ENCODE data around the gene C9orf72.
A peak's percentile ranks its signal among the peaks of the same experiment; 100 is the strongest.

The C9orf72 gene

GRCh38 chr9:27582794-27583193 lies 9.5 kb upstream of the C9orf72 start:
- no peak for FAIRE-seq
- no peak for DNase-seq (ENCODE audit: insufficient read length, low spot score)

GRCh38 chr9:27581826-27582225 lies 8.5 kb upstream of the C9orf72 start:
- FAIRE-seq (no peak), DNase-seq (ENCODE audit: insufficient read length, low spot score) (no peak)

GRCh38 chr9:27573634-27574590 lies 631 bp upstream of the C9orf72 start:
- DNase-seq (ENCODE audit: insufficient read length, low spot score): peak; percentile 78
- FAIRE-seq: no peak

- FAIRE-seq (no peak), DNase-seq (ENCODE audit: insufficient read length, low spot score) (peak; percentile 18)
Observed at GRCh38 chr9:27572566-27572917, 739 bp downstream of the C9orf72 start.

GRCh38 chr9:27572061-27572460 lies 1.2 kb downstream of the C9orf72 start:
- DNase-seq (ENCODE audit: insufficient read length, low spot score): no peak
- no peak for FAIRE-seq

GRCh38 chr9:27571011-27571410 lies 2.3 kb downstream of the C9orf72 start:
- FAIRE-seq (no peak), DNase-seq (ENCODE audit: insufficient read length, low spot score) (no peak)

- DNase-seq (ENCODE audit: insufficient read length, low spot score): no peak
- no peak for FAIRE-seq
Observed at GRCh38 chr9:27569406-27569805, 3.9 kb downstream of the C9orf72 start.

- no peak for FAIRE-seq
- no peak for DNase-seq (ENCODE audit: insufficient read length, low spot score)
Observed at GRCh38 chr9:27566118-27566517, 7.2 kb downstream of the C9orf72 start.

GRCh38 chr9:27565696-27566095 lies 7.6 kb downstream of the C9orf72 start:
- FAIRE-seq (no peak), DNase-seq (ENCODE audit: insufficient read length, low spot score) (no peak)

GRCh38 chr9:27564670-27565069 lies 8.6 kb downstream of the C9orf72 start:
- DNase-seq (ENCODE audit: insufficient read length, low spot score) (no peak), FAIRE-seq (no peak)

GRCh38 chr9:27563738-27564430 lies 9.4 kb downstream of the C9orf72 start:
- FAIRE-seq (no peak), DNase-seq (ENCODE audit: insufficient read length, low spot score) (no peak)

- DNase-seq (ENCODE audit: insufficient read length, low spot score) (no peak), FAIRE-seq (no peak)
Observed at GRCh38 chr9:27561685-27562084, 11.6 kb downstream of the C9orf72 start.

GRCh38 chr9:27560457-27560856 lies 12.8 kb downstream of the C9orf72 start:
- FAIRE-seq (no peak), DNase-seq (ENCODE audit: insufficient read length, low spot score) (no peak)

GRCh38 chr9:27558307-27558706 lies 15.0 kb downstream of the C9orf72 start:
- no peak for FAIRE-seq

GRCh38 chr9:27556470-27556869 lies 16.8 kb downstream of the C9orf72 start:
- no peak for FAIRE-seq
- DNase-seq (ENCODE audit: insufficient read length, low spot score): no peak

More at GRCh38 chr9:27558307-27558706, 15.0 kb downstream of the C9orf72 start:
- no peak for DNase-seq (ENCODE audit: insufficient read length, low spot score)

- DNase-seq (ENCODE audit: insufficient read length, low spot score): no peak
- FAIRE-seq: no peak
Observed at GRCh38 chr9:27554712-27555111, 18.6 kb downstream of the C9orf72 start.

- DNase-seq (ENCODE audit: insufficient read length, low spot score): no peak
- FAIRE-seq: no peak
Observed at GRCh38 chr9:27549196-27549755, 24.0 kb downstream of the C9orf72 start.

GRCh38 chr9:27548055-27548741 lies 25.1 kb downstream of the C9orf72 start:
- DNase-seq (ENCODE audit: insufficient read length, low spot score) (no peak), FAIRE-seq (no peak)

- DNase-seq (ENCODE audit: insufficient read length, low spot score): no peak
- FAIRE-seq: no peak
Observed at GRCh38 chr9:27545471-27545870, 27.8 kb downstream of the C9orf72 start.

- FAIRE-seq (no peak), DNase-seq (ENCODE audit: insufficient read length, low spot score) (no peak)
Observed at GRCh38 chr9:27542508-27542907, 30.8 kb downstream of the C9orf72 start.

GRCh38 chr9:27541740-27542139 lies 31.5 kb downstream of the C9orf72 start:
- no peak for FAIRE-seq
- DNase-seq (ENCODE audit: insufficient read length, low spot score): no peak
